ENCODE results near the gene MANSC1.

DNA sequence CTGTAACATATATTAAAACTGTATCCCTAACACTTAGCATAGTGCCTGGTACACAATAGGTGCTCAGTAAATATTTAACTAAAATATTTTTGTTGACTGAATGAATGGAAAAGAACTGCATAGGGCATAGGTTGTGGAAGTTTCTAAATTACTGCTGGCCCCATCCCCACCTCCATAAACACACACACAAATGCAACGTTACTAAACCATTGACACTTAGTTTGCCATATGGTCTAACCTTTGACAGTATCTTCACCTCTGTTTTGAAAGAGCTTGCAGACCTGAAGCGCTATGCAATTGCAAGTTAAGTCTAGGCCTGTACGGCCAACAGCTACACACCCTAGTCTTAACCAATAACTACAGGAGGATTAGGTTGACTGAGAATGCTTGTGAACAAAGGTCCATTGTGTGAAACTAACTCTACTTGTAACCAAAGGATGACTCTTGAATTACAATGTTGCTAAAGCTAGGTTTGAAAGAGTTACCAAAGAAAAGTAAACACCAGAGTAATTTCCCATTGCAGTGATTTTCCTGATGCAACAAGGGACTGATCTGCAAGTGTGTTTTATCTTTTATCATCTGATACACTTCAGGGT, 924 bp upstream of the MANSC1 start:
- no peak for TF ChIP-seq POLR2A (IDR thresholded peaks at IDR 0.05; ENCODE audit: low read depth, low read length)
- TF ChIP-seq POLR2AphosphoS5 (IDR thresholded peaks at IDR 0.05; ENCODE audit: low read depth, low read length), result no peak

Data from GM12892 (cell line).